Loucy (cell line): Measurements from ENCODE around the gene TMSB4X.

Experiments
- CTCF ChIP-seq: fragments of 200-600 bp; sonication (generic); conservative IDR thresholded peaks from 2 replicates; pipeline ENCODE4 v1.5.1; 2014; ENCODE audit warnings: mild to moderate bottlenecking, antibody characterized with exemption, low read length
- EZH2phosphoT487 ChIP-seq: fragments of 200-600 bp; IDR thresholded peaks from 2 replicates; pipeline ENCODE4 v1.6.1; 2018; ENCODE audit warnings: antibody characterized with exemption, mild to moderate bottlenecking, moderate library complexity, borderline replicate concordance

GRCh38 chrX:12999422-12999821, 24.5 kb downstream of the TMSB4X start:
- TF ChIP-seq CTCF (no peak), EZH2phosphoT487 (no peak)
